Esophagus muscularis mucosa (tissue), 4 donors: ENCODE measurements around the gene PCDHGB5. TPM values are rescaled to one million over a fixed set of nuclear protein-coding genes. Genes with fewer than 3 reads are reported as not detected.
"Not testable (repeated sequence)": the region's sequence is repeated elsewhere in the genome, so short reads cannot be mapped to it uniquely, and the experiment has no call there.

Source experiments
- DNase-seq: peaks from one replicate; pipeline ENCODE4 v3.0.0-alpha.2; 2017; ENCODE audit errors: extremely low spot score
- H3K27ac ChIP-seq, 4 donors: fragments of 200-600 bp; sonication (generic); replicated peaks in 1 of 4; 1 replicate in 3 of 4; 2 replicates in 1 of 4; pipeline ENCODE4 v1.5.1; 2016 to 2019; ENCODE audit warnings: mild to moderate bottlenecking in 1 of 4
- H3K27me3 ChIP-seq, 4 donors: fragments of 200-600 bp; sonication (generic); one replicate each; pipeline versions ENCODE4 v1.5.1 to v1.6.0; 2016 to 2019
- H3K36me3 ChIP-seq, 4 donors: fragments of 200-600 bp; sonication (generic); one replicate each; pipeline ENCODE4 v1.5.1; 2016 to 2019
- H3K4me1 ChIP-seq, 4 donors: fragments of 200-600 bp; sonication (generic); one replicate each; pipeline ENCODE4 v1.5.1; 2016 to 2019
- H3K4me3 ChIP-seq, 4 donors: fragments of 200-600 bp; sonication (generic); 1 replicate in 2 of 4; 2 replicates in 2 of 4; pipeline ENCODE4 v1.5.1; 2016 to 2019; ENCODE audit warnings: mild to moderate bottlenecking in 4 of 4, moderate library complexity in 1 of 4
- H3K9me3 ChIP-seq, 4 donors: fragments of 200-600 bp; sonication (generic); 1 replicate in 3 of 4; 2 replicates in 1 of 4; pipeline ENCODE4 v1.5.1; 2016 to 2019
- EP300 ChIP-seq: sonication (generic); formaldehyde crosslinking; IDR thresholded peaks from one replicate; pipeline ENCODE4 v1.6.1; 2017; ENCODE audit warnings: antibody characterized with exemption
- POLR2A ChIP-seq: fragments of 450-650 bp; IDR thresholded peaks from one replicate; pipeline ENCODE4 v1.6.1; 2017; ENCODE audit warnings: antibody characterized with exemption, moderate library complexity, mild to moderate bottlenecking, low read depth
- POLR2AphosphoS5 ChIP-seq, 2 donors: sonication (generic); formaldehyde crosslinking; IDR thresholded peaks; one replicate each; pipeline ENCODE4 v1.6.1; 2017; ENCODE audit warnings: antibody characterized with exemption in 2 of 2
- whole genome bisulfite sequencing: methylation state at CpG from one replicate; pipeline ENCODE4 v1.1.5; 2018; 5-methylcytosine and 5-hydroxymethylcytosine counted together
- intact Hi-C: fragments of 100-400 bp; cut with DNase I; formaldehyde crosslinking; loops from one replicate; pipeline ENCODE4 v1.15.1; 2023
- total RNA-seq, 4 donors: library from RNA; depleted of rRNA; stranded (reverse); fragments of >200 nt; gene quantifications; one replicate each; pipeline versions ENCODE4 v1.1.0 to v1.2.1, GENCODE V29; 2016
- TF ChIP-seq, protein P1 (sequence below), 3 experiments: fragments of 200-600 bp in 2 of 3; fragments of 450-650 bp in 1 of 3; sonication (generic) in 2 of 3; IDR thresholded peaks; one replicate each; pipeline ENCODE4 v1.5.1; 2017 to 2019; ENCODE audit warnings: antibody characterized with exemption in 3 of 3, mild to moderate bottlenecking in 2 of 3, moderate library complexity in 1 of 3

PCDHGB5 gene
- total RNA-seq, 4 donors from 2014 or later, result 4.8 to 10.0 (median 7.8) TPM

DNA sequence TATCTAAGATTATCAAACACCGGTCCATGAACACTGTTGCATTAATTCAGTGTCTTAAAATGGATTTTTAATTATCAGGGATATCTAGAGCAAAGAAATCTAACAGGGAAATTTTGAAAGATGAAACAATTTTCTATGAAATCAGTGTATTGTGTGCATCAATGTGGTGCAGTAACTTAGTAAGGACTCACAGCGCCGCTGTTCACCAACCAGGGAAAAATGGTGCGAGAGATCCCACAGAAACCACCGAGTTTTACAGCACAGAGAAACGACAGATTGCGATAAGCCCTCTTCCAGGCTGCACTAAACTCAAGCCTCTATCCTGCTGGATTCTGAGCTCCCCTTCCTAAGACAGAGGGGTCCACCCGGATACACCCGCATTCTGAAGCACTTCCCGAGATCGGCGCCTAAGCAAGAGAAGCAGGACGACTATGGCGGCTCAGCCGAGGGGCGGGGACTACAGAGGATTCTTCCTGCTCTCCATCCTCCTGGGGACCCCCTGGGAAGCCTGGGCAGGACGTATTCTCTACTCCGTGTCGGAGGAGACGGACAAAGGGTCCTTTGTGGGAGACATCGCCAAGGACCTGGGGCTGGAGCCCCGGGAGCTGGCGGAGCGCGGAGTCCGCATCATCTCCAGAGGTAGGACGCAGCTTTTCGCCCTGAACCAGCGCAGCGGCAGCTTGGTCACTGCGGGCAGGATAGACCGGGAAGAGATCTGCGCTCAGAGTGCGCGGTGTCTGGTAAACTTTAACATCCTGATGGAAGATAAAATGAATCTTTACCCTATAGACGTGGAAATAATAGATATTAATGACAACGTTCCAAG, 15.1 kb upstream of the PCDHGB5 start, which contains the start of gene PCDHGA7:
TSS of gene PCDHGA7 (plus strand) at position 274 of the 826 bp plus-strand sequence. CDS start at position 432, 158 bp downstream.
- Histone ChIP-seq H3K4me1 (no peaks in the 10 kb centered on the region), H3K27ac (no peak within 1 kb of the TSS), H3K27me3 (peaks cover 0 to 4% (median 0%) of the 10 kb centered on the region in 4 donors), H3K9me3 (peaks cover 5 to 99% (median 97%) of the 10 kb centered on the region in 4 donors), H3K4me3 (peak within 1 kb of the TSS; percentile 12 to 45 (median 18)), H3K36me3 (peaks cover 0 to 11% (median 6%) of the 10 kb centered on the region in 4 donors)
- 13% methylated on average over 30 of the region's 37 CpGs for WGBS
- intact Hi-C loops, result no loop called here
- no peak for DNase-seq
- TF ChIP-seq POLR2AphosphoS5 (IDR thresholded peaks at IDR 0.05), result no peak
- TF ChIP-seq, protein P1, sequence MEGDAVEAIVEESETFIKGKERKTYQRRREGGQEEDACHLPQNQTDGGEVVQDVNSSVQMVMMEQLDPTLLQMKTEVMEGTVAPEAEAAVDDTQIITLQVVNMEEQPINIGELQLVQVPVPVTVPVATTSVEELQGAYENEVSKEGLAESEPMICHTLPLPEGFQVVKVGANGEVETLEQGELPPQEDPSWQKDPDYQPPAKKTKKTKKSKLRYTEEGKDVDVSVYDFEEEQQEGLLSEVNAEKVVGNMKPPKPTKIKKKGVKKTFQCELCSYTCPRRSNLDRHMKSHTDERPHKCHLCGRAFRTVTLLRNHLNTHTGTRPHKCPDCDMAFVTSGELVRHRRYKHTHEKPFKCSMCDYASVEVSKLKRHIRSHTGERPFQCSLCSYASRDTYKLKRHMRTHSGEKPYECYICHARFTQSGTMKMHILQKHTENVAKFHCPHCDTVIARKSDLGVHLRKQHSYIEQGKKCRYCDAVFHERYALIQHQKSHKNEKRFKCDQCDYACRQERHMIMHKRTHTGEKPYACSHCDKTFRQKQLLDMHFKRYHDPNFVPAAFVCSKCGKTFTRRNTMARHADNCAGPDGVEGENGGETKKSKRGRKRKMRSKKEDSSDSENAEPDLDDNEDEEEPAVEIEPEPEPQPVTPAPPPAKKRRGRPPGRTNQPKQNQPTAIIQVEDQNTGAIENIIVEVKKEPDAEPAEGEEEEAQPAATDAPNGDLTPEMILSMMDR (IDR thresholded peaks at IDR 0.05), result peak in 1 of 3 experiments; percentile 3

DNA sequence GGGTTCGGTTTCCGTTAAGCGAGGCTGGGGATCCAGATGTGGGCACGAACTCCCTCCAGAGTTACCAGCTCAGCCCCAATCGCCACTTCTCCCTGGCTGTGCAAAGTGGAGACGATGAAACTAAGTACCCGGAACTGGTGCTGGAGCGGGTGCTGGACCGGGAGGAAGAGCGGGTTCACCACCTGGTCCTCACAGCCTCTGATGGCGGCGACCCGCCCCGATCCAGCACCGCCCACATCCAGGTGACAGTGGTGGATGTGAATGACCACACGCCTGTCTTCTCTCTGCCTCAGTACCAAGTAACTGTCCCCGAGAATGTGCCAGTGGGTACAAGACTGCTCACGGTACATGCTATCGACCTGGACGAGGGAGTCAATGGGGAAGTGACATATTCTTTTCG, 14.4 kb upstream of the PCDHGB5 start:
- no peaks in the 10 kb centered on the region for H3K4me1 ChIP-seq
- no peak for TF ChIP-seq POLR2AphosphoS5 (IDR thresholded peaks at IDR 0.05)
- no peak for TF ChIP-seq POLR2A
- TF ChIP-seq EP300, result no peak
- TF ChIP-seq, protein P1 (IDR thresholded peaks at IDR 0.05), result no peak
- intact Hi-C loops, result no loop called here
- H3K36me3 ChIP-seq, result peaks cover 0 to 11% (median 6%) of the 10 kb centered on the region in 4 donors
- no peak for DNase-seq
- 30% methylated on average over 21 of the region's 21 CpGs for WGBS
- H3K9me3 ChIP-seq, result peaks cover 5 to 95% (median 94%) of the 10 kb centered on the region in 4 donors
- H3K27ac ChIP-seq, result no peak overlapping the region
- peaks cover 0 to 4% (median 0%) of the 10 kb centered on the region in 4 donors for H3K27me3 ChIP-seq
- peak overlapping the region in 3 of 4 donors; percentile 14 to 45 (median 22) for H3K4me3 ChIP-seq

DNA sequence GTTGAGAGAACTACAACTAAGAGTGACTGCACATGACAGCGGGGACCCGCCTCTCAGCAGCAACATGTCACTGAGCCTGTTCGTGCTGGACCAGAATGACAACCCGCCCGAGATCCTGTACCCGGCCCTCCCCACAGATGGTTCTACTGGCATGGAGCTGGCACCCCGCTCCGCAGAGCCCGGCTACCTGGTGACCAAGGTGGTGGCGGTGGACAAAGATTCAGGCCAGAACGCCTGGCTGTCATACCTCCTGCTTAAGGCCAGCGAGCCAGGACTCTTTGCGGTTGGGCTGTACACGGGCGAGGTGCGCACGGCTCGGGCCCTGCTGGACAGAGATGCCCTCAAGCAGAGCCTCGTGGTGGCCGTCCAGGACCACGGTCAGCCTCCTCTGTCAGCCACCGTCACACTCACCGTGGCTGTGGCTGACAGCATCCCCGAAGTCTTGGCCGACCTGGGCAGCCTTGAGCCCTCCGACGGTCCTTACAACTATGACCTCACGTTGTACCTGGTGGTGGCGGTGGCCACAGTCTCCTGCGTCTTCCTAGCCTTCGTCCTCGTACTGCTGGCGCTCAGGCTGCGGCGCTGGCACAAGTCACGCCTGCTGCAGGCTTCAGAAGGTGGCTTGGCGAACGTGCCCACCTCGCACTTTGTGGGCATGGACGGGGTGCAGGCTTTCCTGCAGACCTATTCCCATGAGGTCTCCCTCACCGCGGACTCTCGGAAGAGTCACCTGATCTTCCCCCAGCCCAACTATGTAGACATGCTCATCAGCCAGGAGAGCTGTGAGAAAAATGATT, 13.1 kb upstream of the PCDHGB5 start:
- intact Hi-C loops, result no loop called here
- Histone ChIP-seq H3K9me3 (peaks cover 5 to 97% (median 95%) of the 10 kb centered on the region in 4 donors), H3K36me3 (peaks cover 0 to 13% (median 9%) of the 10 kb centered on the region in 4 donors), H3K4me1 (no peaks in the 10 kb centered on the region), H3K4me3 (no peak overlapping the region), H3K27me3 (peaks cover 0 to 8% (median 0%) of the 10 kb centered on the region in 4 donors), H3K27ac (no peak overlapping the region)
- TF ChIP-seq POLR2AphosphoS5 (IDR thresholded peaks at IDR 0.05) (no peak), EP300 (no peak), POLR2A (no peak)
- TF ChIP-seq, protein P1 (IDR thresholded peaks at IDR 0.05), result no peak
- 47% methylated on average over 22 of the region's 43 CpGs for WGBS
- DNase-seq, result no peak

DNA sequence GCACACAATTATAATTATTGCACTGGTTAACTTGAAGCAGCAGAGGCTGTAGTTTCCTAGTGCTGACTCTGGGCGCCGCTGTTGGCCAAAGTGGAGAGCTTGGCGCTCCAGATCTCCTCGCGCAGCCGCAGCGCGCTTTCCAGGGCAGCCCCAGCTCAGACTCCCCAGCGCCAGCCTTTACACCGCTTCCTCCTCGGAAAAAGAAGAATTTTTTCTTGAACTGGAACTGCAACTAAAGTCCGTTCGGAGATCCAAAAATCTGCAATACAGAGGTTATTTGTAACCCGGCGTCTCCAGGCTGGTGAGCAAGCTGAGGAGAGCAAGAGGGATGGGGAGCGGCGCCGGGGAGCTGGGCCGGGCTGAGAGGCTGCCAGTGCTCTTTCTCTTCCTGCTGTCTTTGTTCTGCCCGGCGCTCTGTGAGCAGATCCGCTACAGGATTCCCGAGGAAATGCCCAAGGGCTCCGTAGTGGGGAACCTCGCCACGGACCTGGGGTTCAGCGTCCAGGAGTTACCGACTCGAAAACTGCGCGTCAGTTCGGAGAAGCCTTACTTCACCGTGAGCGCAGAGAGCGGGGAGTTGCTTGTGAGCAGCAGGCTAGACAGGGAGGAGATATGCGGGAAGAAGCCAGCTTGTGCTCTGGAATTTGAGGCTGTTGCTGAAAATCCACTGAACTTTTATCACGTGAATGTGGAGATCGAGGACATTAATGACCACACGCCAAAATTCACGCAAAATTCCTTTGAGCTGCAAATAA, 10.0 kb upstream of the PCDHGB5 start, which contains the start of gene PCDHGB4:
TSS of gene PCDHGB4 (plus strand) at position 142 of the 755 bp plus-strand sequence. CDS start at position 329, 187 bp downstream.
- peaks cover 0 to 12% (median 8%) of the 10 kb centered on the region in 4 donors for H3K36me3 ChIP-seq
- H3K27me3 ChIP-seq, result peaks cover 0 to 12% (median 0%) of the 10 kb centered on the region in 4 donors
- DNase-seq, H3K4me1 ChIP-seq, intact Hi-C loops, H3K27ac ChIP-seq: not testable (repeated sequence)
- H3K4me3 ChIP-seq, result peak within 1 kb of the TSS in 2 of 4 donors; percentile 31 to 33
- 18% methylated on average over 14 of the region's 40 CpGs for WGBS
- H3K9me3 ChIP-seq, result peaks cover 7 to 97% (median 97%) of the 10 kb centered on the region in 4 donors
- TF ChIP-seq, protein P1 (IDR thresholded peaks at IDR 0.05), result peak in 2 of 3 experiments; percentile 8 to 28
